Keratinocyte (primary cell): ENCODE measurements around the gene SENP5. TPM values are rescaled to one million over a fixed set of nuclear protein-coding genes. Genes with fewer than 3 reads are reported as not detected.

ENCODE experiments used
- DNase-seq: peaks from one replicate; pipeline ENCODE4 v3.0.0-alpha.2; 2011; ENCODE audit warnings: low read depth, missing footprints, low spot score
- FAIRE-seq: peaks from 2 replicates; lab custom pipeline; 2011; peaks lifted over from hg19 to GRCh38; lab: Jason Lieb, UNC
- H2AFZ ChIP-seq: 2 replicates; pipeline ENCODE4 v1.6.0; 2012; ENCODE audit warnings: low read length, control low read depth, inconsistent platforms; ENCODE audit not compliant: control insufficient read depth
- H3K27ac ChIP-seq: 2 replicates; pipeline ENCODE4 v1.5.1; 2011; ENCODE audit warnings: low read length; ENCODE audit not compliant: control insufficient read depth, insufficient read depth
- H3K27me3 ChIP-seq: 3 replicates; pipeline ENCODE4 v1.6.0; 2011; ENCODE audit warnings: low read length; ENCODE audit not compliant: control insufficient read depth, insufficient read depth; ENCODE audit errors: extremely low read depth
- H3K36me3 ChIP-seq, 2 experiments: 2 replicates in 1 of 2; 3 replicates in 1 of 2; pipeline ENCODE4 v1.5.1; 2011; ENCODE audit warnings: low read length in 2 of 2, mild to moderate bottlenecking in 1 of 2; ENCODE audit not compliant: control insufficient read depth in 2 of 2, insufficient read depth in 2 of 2; ENCODE audit errors: extremely low read depth in 1 of 2
- H3K4me1 ChIP-seq: 3 replicates; pipeline ENCODE4 v1.5.1; 2011; ENCODE audit warnings: low read length; ENCODE audit not compliant: control insufficient read depth, insufficient read depth; ENCODE audit errors: extremely low read depth
- H3K4me2 ChIP-seq: 3 replicates; pipeline ENCODE4 v1.6.0; 2011; ENCODE audit warnings: low read depth, low read length; ENCODE audit not compliant: control insufficient read depth, insufficient read depth; ENCODE audit errors: extremely low read depth
- H3K4me3 ChIP-seq, 3 experiments: fragments of 200-600 bp in 1 of 3; sonication (generic) in 1 of 3; 2 replicates in 2 of 3; 3 replicates in 1 of 3; pipeline ENCODE4 v1.5.1; 2011 to 2016; ENCODE audit warnings: low read length in 3 of 3, mild to moderate bottlenecking in 3 of 3, control low read depth in 2 of 3, inconsistent platforms in 1 of 3, low read depth in 1 of 3, mixed read lengths in 1 of 3, mixed run types in 1 of 3, moderate library complexity in 1 of 3; ENCODE audit not compliant: control insufficient read depth in 2 of 3, insufficient read depth in 2 of 3; ENCODE audit errors: extremely low read depth in 1 of 3
- H3K79me2 ChIP-seq: 2 replicates; pipeline ENCODE4 v1.6.0; 2012; ENCODE audit warnings: low read length; ENCODE audit not compliant: control insufficient read depth, insufficient read depth
- H3K9ac ChIP-seq: 3 replicates; pipeline ENCODE4 v1.6.0; 2011; ENCODE audit warnings: low read length; ENCODE audit not compliant: control insufficient read depth, insufficient read depth; ENCODE audit errors: extremely low read depth
- H3K9me1 ChIP-seq: 3 replicates; pipeline ENCODE4 v1.6.0; 2011; ENCODE audit warnings: low read length; ENCODE audit not compliant: control insufficient read depth, insufficient read depth; ENCODE audit errors: extremely low read depth
- H3K9me3 ChIP-seq: 2 replicates; pipeline ENCODE4 v1.5.1; 2012; ENCODE audit warnings: low read depth, low read length; ENCODE audit not compliant: control insufficient read depth
- H4K20me1 ChIP-seq: 3 replicates; pipeline ENCODE4 v1.6.0; 2011; ENCODE audit warnings: low read length; ENCODE audit not compliant: control insufficient read depth, insufficient read depth; ENCODE audit errors: extremely low read depth
- CTCF ChIP-seq, 3 experiments: IDR thresholded peaks in 1 of 3; conservative IDR thresholded peaks in 1 of 3; optimal IDR thresholded peaks in 1 of 3; 2 replicates in 2 of 3; 3 replicates in 1 of 3; pipeline versions ENCODE3 to v1.5.1; 2011; ENCODE audit warnings: low read length in 3 of 3, mild to moderate bottlenecking in 3 of 3, moderate library complexity in 2 of 3, control low read depth in 1 of 3, inconsistent platforms in 1 of 3; ENCODE audit not compliant: insufficient read depth in 2 of 3; ENCODE audit errors: extremely low read depth in 1 of 3
- EZH2 ChIP-seq: IDR thresholded peaks from one replicate; pipeline ENCODE4 v1.6.1; 2012; ENCODE audit warnings: inconsistent platforms, mild to moderate bottlenecking, low read length, moderate library complexity
- dilution Hi-C: fragments of 300-500 bp; cut with MboI; formaldehyde crosslinking; loops from one replicate; pipeline ENCODE4 v1.7.0; 2020; ENCODE audit warnings: low sequenced_read_pairs; ENCODE audit not compliant: extremely low pct_ligation_motif_present
- polyA plus RNA-seq, 5 experiments: library from polyadenylated mRNA; depleted of rRNA in 3 of 5; stranded (reverse) in 3 of 5; stranded (forward) in 1 of 5; unstranded in 1 of 5; fragments of >200 nt; gene quantifications; 1 replicate in 1 of 5; 2 replicates in 3 of 5; 3 replicates in 1 of 5; pipeline versions ENCODE4 v1.2.1 to v1.2.3, GENCODE V29; 2011 to 2012; ENCODE audit warnings: missing spikeins in 2 of 5, low read depth in 1 of 5, low replicate concordance in 1 of 5

The SENP5 gene
- polyA plus RNA-seq, 1 donor (not counting 4 experiments of a cell fraction or from before 2014, with no cell fraction given) = 16.5 TPM

GRCh38 chr3:196954832-196955231 is 87.1 kb downstream of the SENP5 start:
- Histone ChIP-seq H2AFZ (no peak overlapping the region), H3K9me1 (no peaks in the 10 kb centered on the region), H4K20me1 (no peaks in the 10 kb centered on the region), H3K9ac (no peak overlapping the region), H3K4me2 (no peak overlapping the region), H3K36me3 (no peaks in the 10 kb centered on the region), H3K27ac (no peak overlapping the region), H3K27me3 (no peaks in the 10 kb centered on the region), H3K79me2 (no peaks in the 10 kb centered on the region), H3K9me3 (no peaks in the 10 kb centered on the region), H3K4me1 (no peaks in the 10 kb centered on the region), H3K4me3 (no peak overlapping the region)
- dilution Hi-C loops = no loop called here
- DNase-seq = no peak
- no peak for TF ChIP-seq CTCF (optimal IDR thresholded peaks at IDR 0.05 in 1 of 3, IDR thresholded peaks at IDR 0.05 in 1 of 3, conservative IDR thresholded peaks at IDR 0.05 in 1 of 3; ENCODE audit: extremely low read depth in 1 of 3, insufficient read depth in 2 of 3, low read length in 3 of 3)
- no peak for TF ChIP-seq EZH2
- FAIRE-seq = no peak

- Histone ChIP-seq H3K4me3 (no peak overlapping the region), H3K79me2 (no peaks in the 10 kb centered on the region), H3K4me2 (no peak overlapping the region), H4K20me1 (no peaks in the 10 kb centered on the region), H2AFZ (no peak overlapping the region), H3K9me1 (no peaks in the 10 kb centered on the region), H3K27ac (no peak overlapping the region), H3K9me3 (no peaks in the 10 kb centered on the region), H3K36me3 (peaks cover 0 to 1% of the 10 kb centered on the region in 2 experiments), H3K9ac (no peak overlapping the region), H3K4me1 (no peaks in the 10 kb centered on the region), H3K27me3 (no peaks in the 10 kb centered on the region)
- dilution Hi-C loops = no loop called here
- DNase-seq (no peak), FAIRE-seq (no peak)
- TF ChIP-seq EZH2 (no peak), CTCF (optimal IDR thresholded peaks at IDR 0.05 in 1 of 3, IDR thresholded peaks at IDR 0.05 in 1 of 3, conservative IDR thresholded peaks at IDR 0.05 in 1 of 3; ENCODE audit: extremely low read depth in 1 of 3, insufficient read depth in 2 of 3, low read length in 3 of 3) (no peak)
Observed at GRCh38 chr3:196962108-196962929, 94.6 kb downstream of the SENP5 start.
